ENCODE data around the gene CDK17. TPM values are rescaled to one million over a fixed set of nuclear protein-coding genes. Genes with fewer than 3 reads are reported as not detected.
"Not testable (repeated sequence)": the region's sequence is repeated elsewhere in the genome, so short reads cannot be mapped to it uniquely, and the experiment has no call there.

The CDK17 gene
- 46.2 TPM for total RNA-seq
- long read RNA-seq, full-length matches to known transcripts = 4 of 32 reads
- long read RNA-seq, partial matches to known transcripts = 8 of 32 reads
- long read RNA-seq, other reads (novel, unspliced or antisense) = 20 of 32 reads

GRCh38 chr12:96399919-96400630 is at the start of gene CDK17:
Gene CDK17 (minus strand): TSS chr12:96400439. CDS start chr12:96334836, 65,603 bp downstream.
- DNase-seq (ENCODE audit: low spot score) = peak; percentile 96

- DNase-seq (ENCODE audit: low spot score) = no peak
These were observed 48.1 kb upstream of the CDK17 start for GRCh38 chr12:96448300-96448699.

- DNase-seq (ENCODE audit: low spot score) = no peak
These were observed 47.0 kb upstream of the CDK17 start for GRCh38 chr12:96447256-96447655.

GRCh38 chr12:96445691-96446583 is 45.7 kb upstream of the CDK17 start:
- DNase-seq (ENCODE audit: low spot score) = no peak

- DNase-seq (ENCODE audit: low spot score) = no peak
These were observed 44.2 kb upstream of the CDK17 start for GRCh38 chr12:96444399-96444798.

- no peak for DNase-seq (ENCODE audit: low spot score)
These were observed 42.7 kb upstream of the CDK17 start for GRCh38 chr12:96442906-96443305.

GRCh38 chr12:96441816-96442215 is 41.6 kb upstream of the CDK17 start:
- no peak for DNase-seq (ENCODE audit: low spot score)

- no peak for DNase-seq (ENCODE audit: low spot score)
These were observed 38.1 kb upstream of the CDK17 start for GRCh38 chr12:96438330-96438729.

- no peak for DNase-seq (ENCODE audit: low spot score)
These were observed 36.9 kb upstream of the CDK17 start for GRCh38 chr12:96437171-96437445.

GRCh38 chr12:96436366-96437170 is 36.3 kb upstream of the CDK17 start:
- DNase-seq (ENCODE audit: low spot score) = no peak

- no peak for DNase-seq (ENCODE audit: low spot score)
These were observed 33.9 kb upstream of the CDK17 start for GRCh38 chr12:96434107-96434506.

- DNase-seq (ENCODE audit: low spot score) = not testable (repeated sequence)
These were observed 32.5 kb upstream of the CDK17 start for GRCh38 chr12:96432496-96433321.

- no peak for DNase-seq (ENCODE audit: low spot score)
These were observed 30.8 kb upstream of the CDK17 start for GRCh38 chr12:96431067-96431466.

- no peak for DNase-seq (ENCODE audit: low spot score)
These were observed 27.1 kb upstream of the CDK17 start for GRCh38 chr12:96427269-96427729.

- DNase-seq (ENCODE audit: low spot score) = no peak
These were observed 25.7 kb upstream of the CDK17 start for GRCh38 chr12:96425951-96426350.

- no peak for DNase-seq (ENCODE audit: low spot score)
These were observed 25.1 kb upstream of the CDK17 start for GRCh38 chr12:96425321-96425720.

- no peak for DNase-seq (ENCODE audit: low spot score)
These were observed 24.4 kb upstream of the CDK17 start for GRCh38 chr12:96424601-96425000.

- DNase-seq (ENCODE audit: low spot score) = no peak
These were observed 22.0 kb upstream of the CDK17 start for GRCh38 chr12:96422192-96422591.

GRCh38 chr12:96421014-96421413 is 20.8 kb upstream of the CDK17 start:
- DNase-seq (ENCODE audit: low spot score) = no peak

GRCh38 chr12:96420277-96420835 is 20.1 kb upstream of the CDK17 start:
- no peak for DNase-seq (ENCODE audit: low spot score)

Measured in mesenteric fat pad (tissue), 1 donor.